AG09319 (cell line): ENCODE data around the gene CTNND2.

Source experiments
- DNase-seq: peaks from one replicate; pipeline ENCODE4 v3.0.0-alpha.2; 2010; ENCODE audit warnings: low read depth; ENCODE audit errors: extremely low read depth
- CTCF ChIP-seq: IDR thresholded peaks from 2 replicates; pipeline ENCODE4 v1.5.1; 2011; ENCODE audit warnings: low read depth, mild to moderate bottlenecking, inconsistent platforms, low read length, moderate library complexity

The CTNND2 gene

GRCh38 chr5:11104651-11105112 is 799.6 kb downstream of the CTNND2 start:
- no peak for DNase-seq
- no peak for TF ChIP-seq CTCF

GRCh38 chr5:11104210-11104609 is 800.0 kb downstream of the CTNND2 start:
- TF ChIP-seq CTCF = no peak
- DNase-seq = no peak

GRCh38 chr5:11084111-11084510 is 820.1 kb downstream of the CTNND2 start:
- no peak for DNase-seq
- no peak for TF ChIP-seq CTCF

GRCh38 chr5:11082404-11082945 is 821.8 kb downstream of the CTNND2 start:
- DNase-seq = no peak
- TF ChIP-seq CTCF = no peak

GRCh38 chr5:11076945-11077613 is 827.2 kb downstream of the CTNND2 start:
- DNase-seq = no peak
- TF ChIP-seq CTCF = no peak

- no peak for TF ChIP-seq CTCF
- DNase-seq = no peak
Observed at GRCh38 chr5:11075035-11075805, 829.0 kb downstream of the CTNND2 start.

GRCh38 chr5:11072568-11072967 is 831.7 kb downstream of the CTNND2 start:
- DNase-seq = no peak
- TF ChIP-seq CTCF = no peak
